ENCODE results near the gene PCDHGB3.
"Not testable (repeated sequence)": the region's sequence is repeated elsewhere in the genome, so short reads cannot be mapped to it uniquely, and the experiment has no call there.

The PCDHGB3 gene

DNA sequence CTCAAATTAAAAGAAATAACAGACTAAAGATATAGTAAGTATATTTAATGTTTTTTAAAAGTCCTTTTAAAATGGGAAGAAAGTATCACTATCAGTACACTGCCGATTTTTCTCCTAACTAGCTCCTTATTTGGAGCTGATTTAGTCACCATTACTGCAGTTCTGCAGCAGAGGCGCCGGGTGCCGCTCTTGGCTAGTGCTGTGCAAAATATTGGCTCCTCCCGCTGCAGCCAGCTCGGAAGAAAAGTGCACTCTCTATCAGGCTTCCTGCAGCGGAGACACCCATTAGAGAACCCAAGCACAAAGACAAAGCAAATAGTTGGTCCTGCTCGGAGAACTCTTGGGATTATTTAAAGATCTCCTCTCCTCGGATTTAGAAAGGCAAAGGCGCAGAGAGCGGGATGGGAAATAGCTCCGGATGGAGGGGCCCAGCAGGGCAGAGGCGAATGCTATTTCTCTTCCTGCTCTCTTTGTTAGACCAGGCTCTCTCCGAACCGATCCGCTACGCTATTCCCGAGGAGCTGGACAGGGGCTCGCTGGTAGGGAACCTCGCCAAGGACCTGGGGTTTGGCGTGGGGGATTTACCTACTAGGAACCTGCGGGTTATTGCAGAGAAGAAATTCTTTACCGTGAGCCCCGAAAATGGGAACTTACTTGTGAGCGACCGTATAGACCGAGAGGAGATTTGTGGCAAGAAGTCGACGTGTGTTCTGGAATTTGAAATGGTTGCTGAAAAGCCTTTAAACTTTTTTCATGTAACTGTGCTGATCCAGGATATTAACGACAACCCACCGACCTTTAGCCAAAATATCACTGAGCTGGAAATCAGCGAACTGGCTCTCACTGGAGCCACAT, at the start of gene PCDHGB3:
PCDHGB3 (plus strand) TSS at position 249 of the 855 bp plus-strand sequence; CDS start at position 402, 153 bp downstream.
- TF ChIP-seq, protein P1, sequence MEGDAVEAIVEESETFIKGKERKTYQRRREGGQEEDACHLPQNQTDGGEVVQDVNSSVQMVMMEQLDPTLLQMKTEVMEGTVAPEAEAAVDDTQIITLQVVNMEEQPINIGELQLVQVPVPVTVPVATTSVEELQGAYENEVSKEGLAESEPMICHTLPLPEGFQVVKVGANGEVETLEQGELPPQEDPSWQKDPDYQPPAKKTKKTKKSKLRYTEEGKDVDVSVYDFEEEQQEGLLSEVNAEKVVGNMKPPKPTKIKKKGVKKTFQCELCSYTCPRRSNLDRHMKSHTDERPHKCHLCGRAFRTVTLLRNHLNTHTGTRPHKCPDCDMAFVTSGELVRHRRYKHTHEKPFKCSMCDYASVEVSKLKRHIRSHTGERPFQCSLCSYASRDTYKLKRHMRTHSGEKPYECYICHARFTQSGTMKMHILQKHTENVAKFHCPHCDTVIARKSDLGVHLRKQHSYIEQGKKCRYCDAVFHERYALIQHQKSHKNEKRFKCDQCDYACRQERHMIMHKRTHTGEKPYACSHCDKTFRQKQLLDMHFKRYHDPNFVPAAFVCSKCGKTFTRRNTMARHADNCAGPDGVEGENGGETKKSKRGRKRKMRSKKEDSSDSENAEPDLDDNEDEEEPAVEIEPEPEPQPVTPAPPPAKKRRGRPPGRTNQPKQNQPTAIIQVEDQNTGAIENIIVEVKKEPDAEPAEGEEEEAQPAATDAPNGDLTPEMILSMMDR (IDR thresholded peaks at IDR 0.05; ENCODE audit: control extremely low read depth, extremely low read depth, low read depth, missing control alignments): peak; percentile 16
- peak; percentile 74 for DNase-seq (ENCODE audit: extremely low spot score)
- POLR2A ChIA-PET: no interaction called here
- CTCF ChIA-PET: interaction anchor here (1.0 to 2.7 kb wide), 15 partner anchors 8 to 198 kb away, joined by 3 to 12 read pairs (median 4); partner anchors contain the start of genes PCDHGA10, PCDHGA11, PCDHGA2 and PCDHGA4

- ChIA-PET CTCF (interaction anchor here (1.9 to 4.0 kb wide), 2 partner anchors 242 to 245 kb away, joined by 6 to 17 read pairs; no protein-coding TSS in a partner anchor), POLR2A (no interaction called here)
- TF ChIP-seq, protein P1 (IDR thresholded peaks at IDR 0.05; ENCODE audit: control extremely low read depth, extremely low read depth, low read depth, missing control alignments): no peak
- no peak for DNase-seq (ENCODE audit: extremely low spot score)
These were observed 47.8 kb upstream of the PCDHGB3 start for GRCh38 chr5:141322261-141322660.

DNA sequence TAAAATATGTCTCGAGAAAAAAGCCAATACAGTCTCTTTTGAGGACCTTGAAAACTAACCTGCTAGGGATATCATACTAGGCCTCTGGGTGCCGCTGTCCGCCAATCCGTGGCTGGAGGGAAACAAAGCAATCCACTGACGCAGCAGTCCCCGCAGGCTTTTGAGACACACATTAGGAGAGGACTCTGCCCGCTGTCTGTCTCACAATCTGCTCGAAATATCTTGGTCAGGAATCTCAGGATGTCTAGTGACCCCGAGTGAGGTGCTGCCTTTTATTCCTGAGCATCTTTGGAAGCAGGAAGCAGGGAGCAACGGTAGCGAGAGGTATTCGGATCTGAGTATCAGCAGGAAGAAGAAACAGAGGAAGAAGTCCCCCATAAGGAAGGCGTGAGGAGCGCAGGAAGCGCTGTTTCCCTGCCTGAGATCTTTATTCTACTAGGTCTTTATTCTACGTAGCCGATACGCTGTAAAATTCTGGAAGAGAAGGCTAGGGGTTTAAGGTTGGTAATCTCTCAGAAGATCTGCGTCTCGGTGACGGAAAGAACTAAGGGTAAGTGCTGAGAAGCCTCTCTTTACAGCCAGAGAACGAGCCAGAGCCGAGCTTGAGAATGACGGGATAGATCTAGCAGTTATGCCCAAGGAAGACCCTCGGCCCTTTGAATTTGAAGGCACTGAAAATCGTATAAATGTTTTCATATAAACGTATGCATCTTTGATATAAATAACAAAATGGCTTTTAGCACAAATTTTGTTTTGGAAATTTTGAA, 43.8 kb upstream of the PCDHGB3 start:
- CTCF ChIA-PET: interaction anchor here (0.7 to 4.6 kb wide), 7 partner anchors 10 to 242 kb away, joined by 3 to 14 read pairs (median 4); partner anchors contain the start of genes PCDHGA2 and PCDHGB3
- TF ChIP-seq, protein P1 (IDR thresholded peaks at IDR 0.05; ENCODE audit: control extremely low read depth, extremely low read depth, low read depth, missing control alignments): peak; percentile 43
- POLR2A ChIA-PET: no interaction called here
- DNase-seq (ENCODE audit: extremely low spot score): peak; percentile 62

DNA sequence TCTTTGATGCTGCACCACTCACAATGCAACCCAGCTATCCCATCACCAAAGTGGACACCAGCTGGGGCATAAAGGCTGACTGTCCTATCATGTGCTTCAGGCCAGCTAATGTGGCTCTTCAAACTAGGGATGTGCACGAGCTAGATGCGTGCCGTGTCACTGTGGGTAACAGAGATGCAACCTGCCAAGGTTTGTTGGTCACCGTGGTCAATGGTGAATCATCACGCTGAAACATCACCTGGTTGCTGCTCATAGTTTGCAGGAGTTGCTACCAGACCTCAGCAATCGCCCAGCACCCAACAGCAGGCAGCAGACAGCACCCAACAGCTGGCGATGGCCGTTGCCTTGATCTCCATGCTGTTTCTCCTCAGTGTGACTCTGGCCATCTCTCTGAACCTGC, 41.8 kb upstream of the PCDHGB3 start:
- CTCF ChIA-PET: interaction anchor here (0.8 to 4.4 kb wide), 8 partner anchors 9 to 236 kb away, joined by 3 to 53 read pairs (median 4); partner anchors contain the start of genes PCDHGB1, PCDHGB6 and TAF7
- POLR2A ChIA-PET: no interaction called here
- DNase-seq (ENCODE audit: extremely low spot score): no peak
- TF ChIP-seq, protein P1 (IDR thresholded peaks at IDR 0.05; ENCODE audit: control extremely low read depth, extremely low read depth, low read depth, missing control alignments): no peak

DNA sequence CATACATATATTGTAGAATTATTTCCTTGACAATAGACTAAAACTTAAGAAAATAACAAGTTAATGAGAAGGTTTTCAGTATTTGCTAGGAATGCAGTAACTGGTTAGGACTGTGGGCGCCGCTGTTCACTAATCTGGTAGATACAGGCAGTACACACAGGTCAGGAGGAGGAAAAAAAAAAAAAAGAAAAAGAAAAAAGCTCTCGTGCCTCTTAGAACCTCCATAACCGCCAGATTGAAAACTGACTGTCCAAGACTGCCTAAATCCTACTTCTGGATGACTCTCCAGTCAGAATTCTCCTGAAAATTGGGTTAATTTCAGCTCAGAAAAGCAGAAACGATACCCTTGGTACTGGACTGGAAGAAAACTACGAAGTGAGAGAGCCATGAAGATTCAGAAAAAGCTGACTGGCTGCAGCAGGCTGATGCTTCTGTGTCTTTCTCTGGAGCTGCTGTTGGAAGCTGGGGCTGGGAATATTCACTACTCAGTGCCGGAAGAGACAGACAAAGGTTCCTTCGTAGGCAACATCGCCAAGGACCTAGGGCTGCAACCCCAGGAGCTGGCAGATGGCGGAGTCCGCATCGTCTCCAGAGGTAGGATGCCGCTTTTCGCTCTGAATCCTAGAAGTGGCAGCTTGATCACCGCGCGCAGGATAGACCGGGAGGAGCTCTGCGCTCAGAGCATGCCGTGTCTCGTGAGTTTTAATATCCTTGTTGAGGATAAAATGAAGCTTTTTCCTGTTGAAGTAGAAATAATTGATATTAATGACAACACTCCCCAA, 39.6 kb upstream of the PCDHGB3 start, which contains the start of gene PCDHGA1:
PCDHGA1 (plus strand) TSS at position 216 of the 782 bp plus-strand sequence.
- TF ChIP-seq, protein P1 (IDR thresholded peaks at IDR 0.05; ENCODE audit: control extremely low read depth, extremely low read depth, low read depth, missing control alignments): peak; percentile 73
- ChIA-PET POLR2A (interaction anchor here (1.1 kb wide), 1 partner anchor 11 kb away, joined by 4 read pairs; no protein-coding TSS in a partner anchor), CTCF (interaction anchor here (0.6 to 4.4 kb wide), 25 partner anchors 9 to 235 kb away, joined by 3 to 53 read pairs (median 5); partner anchors contain the start of genes PCDHB14, PCDHGA10, PCDHGA11 and PCDHGA3)
- DNase-seq (ENCODE audit: extremely low spot score): peak; percentile 45

- CTCF ChIA-PET: interaction anchor here (1.7 to 3.5 kb wide), 3 partner anchors 12 to 235 kb away, joined by 5 to 20 read pairs (median 6); partner anchors contain the start of genes PCDHGA10 and TAF7
- POLR2A ChIA-PET; DNase-seq (ENCODE audit: extremely low spot score): not testable (repeated sequence)
These were observed 37.5 kb upstream of the PCDHGB3 start for GRCh38 chr5:141332571-141332970.

All from GM10248 (cell line).